OCI-LY1 (cell line): ENCODE results near the gene NUDCD3.

ENCODE experiments used
- H2AFZ ChIP-seq: fragments of 200-600 bp; sonication (generic), shearing (Covaris generic); 2 replicates; pipeline ENCODE4 v1.6.0; 2014; ENCODE audit warnings: antibody characterized with exemption, mild to moderate bottlenecking, low read length
- H3F3A ChIP-seq: fragments of 200-600 bp; sonication (generic), shearing (Covaris generic); 2 replicates; pipeline ENCODE4 v1.6.0; 2014; ENCODE audit warnings: mild to moderate bottlenecking, antibody characterized with exemption, low read length, moderate library complexity; ENCODE audit not compliant: insufficient read depth
- H3K27ac ChIP-seq: fragments of 200-600 bp; sonication (generic); 2 replicates; pipeline ENCODE4 v1.5.1; 2014; ENCODE audit warnings: low read length, mixed run types, mild to moderate bottlenecking, low read depth; ENCODE audit not compliant: poor library complexity, severe bottlenecking
- H3K27me3 ChIP-seq: fragments of 200-600 bp; sonication (generic); 2 replicates; pipeline ENCODE4 v1.6.0; 2014; ENCODE audit warnings: antibody characterized with exemption, mild to moderate bottlenecking, low read length, moderate library complexity; ENCODE audit not compliant: insufficient read depth
- H3K36me3 ChIP-seq: fragments of 200-600 bp; sonication (generic); 2 replicates; pipeline ENCODE4 v1.6.1; 2014; ENCODE audit warnings: mild to moderate bottlenecking, antibody characterized with exemption, low read length, moderate library complexity, mixed read lengths; ENCODE audit not compliant: insufficient read depth
- H3K4me1 ChIP-seq: fragments of 200-600 bp; sonication (generic); 2 replicates; pipeline ENCODE4 v1.5.1; 2014; ENCODE audit warnings: mild to moderate bottlenecking, low read length, moderate library complexity; ENCODE audit not compliant: insufficient read depth, severe bottlenecking
- H3K4me2 ChIP-seq: fragments of 200-600 bp; sonication (generic), shearing (Covaris generic); 2 replicates; pipeline ENCODE4 v1.6.1; 2014; ENCODE audit warnings: low read length
- H3K4me3 ChIP-seq: fragments of 200-600 bp; sonication (generic); 2 replicates; pipeline ENCODE4 v1.5.1; 2014; ENCODE audit warnings: low read length, low read depth, mild to moderate bottlenecking, mixed read lengths; ENCODE audit not compliant: poor library complexity, severe bottlenecking
- H3K79me2 ChIP-seq: fragments of 200-600 bp; shearing (Covaris generic); 2 replicates; pipeline ENCODE4 v1.6.1; 2016; ENCODE audit warnings: mixed run types, low read length, mixed read lengths; ENCODE audit not compliant: insufficient read depth
- H3K9ac ChIP-seq: fragments of 200-600 bp; sonication (generic), shearing (Covaris generic); 2 replicates; pipeline ENCODE4 v1.6.1; 2014; ENCODE audit warnings: mild to moderate bottlenecking, low read length, mixed read lengths
- H3K9me2 ChIP-seq: fragments of 200-600 bp; sonication (generic), shearing (Covaris generic); 2 replicates; pipeline ENCODE4 v1.6.1; 2014; ENCODE audit warnings: low read depth, mild to moderate bottlenecking, low read length, mixed read lengths
- H3K9me3 ChIP-seq: fragments of 200-600 bp; shearing (Covaris generic); 2 replicates; pipeline ENCODE4 v1.6.1; 2014; ENCODE audit warnings: low read length, mixed read lengths
- H4K20me1 ChIP-seq: fragments of 200-600 bp; sonication (generic), shearing (Covaris generic); 2 replicates; pipeline ENCODE4 v1.6.0; 2016; ENCODE audit warnings: mild to moderate bottlenecking, low read length; ENCODE audit not compliant: insufficient read depth
- CTCF ChIP-seq: fragments of 200-600 bp; sonication (generic), shearing (Covaris generic); IDR thresholded peaks from 2 replicates; pipeline ENCODE4 v1.5.1; 2017; ENCODE audit warnings: mild to moderate bottlenecking, antibody characterized with exemption, low read length, moderate library complexity, mixed read lengths
- EZH2 ChIP-seq: fragments of 200-600 bp; sonication (generic), shearing (Covaris generic); IDR thresholded peaks from 2 replicates; pipeline ENCODE4 v1.8.0; 2017; ENCODE audit warnings: borderline replicate concordance, mixed run types, mild to moderate bottlenecking, antibody characterized with exemption, low read length, moderate library complexity, mixed read lengths

NUDCD3 gene

GRCh38 chr7:44505595-44505994 lies 15.1 kb upstream of the NUDCD3 start:
- H3K4me2 ChIP-seq, result no peak overlapping the region
- 0 out of 2 replicates have a peak, but pooled peaks cover 3% of the 10 kb centered on the region for H3K9me3 ChIP-seq
- H3K36me3 ChIP-seq, result no peaks in the 10 kb centered on the region
- H3F3A ChIP-seq, result no peaks in the 10 kb centered on the region
- no peak overlapping the region for H3K9ac ChIP-seq
- H4K20me1 ChIP-seq, result no peaks in the 10 kb centered on the region
- H3K27ac ChIP-seq, result no peak overlapping the region
- H3K27me3 ChIP-seq, result peaks cover 3% of the 10 kb centered on the region; the same call in 1 of the 2 replicates
- H3K9me2 ChIP-seq, result no peaks in the 10 kb centered on the region
- H3K4me1 ChIP-seq, result no peaks in the 10 kb centered on the region
- TF ChIP-seq CTCF, result no peak
- TF ChIP-seq EZH2, result no peak
- no peak overlapping the region for H3K4me3 ChIP-seq
- H3K79me2 ChIP-seq, result no peaks in the 10 kb centered on the region
- no peak overlapping the region for H2AFZ ChIP-seq

GRCh38 chr7:44498230-44498954 lies 7.9 kb upstream of the NUDCD3 start:
- H3K36me3 ChIP-seq, result no peaks in the 10 kb centered on the region
- no peak overlapping the region for H3K4me3 ChIP-seq
- H3K9ac ChIP-seq, result no peak overlapping the region
- TF ChIP-seq CTCF, result no peak
- no peak for TF ChIP-seq EZH2
- no peaks in the 10 kb centered on the region for H3K9me2 ChIP-seq
- no peak overlapping the region for H2AFZ ChIP-seq
- H3K4me2 ChIP-seq, result no peak overlapping the region
- H3K9me3 ChIP-seq, result no peaks in the 10 kb centered on the region
- no peaks in the 10 kb centered on the region for H3F3A ChIP-seq
- H3K27me3 ChIP-seq, result peaks cover 2% of the 10 kb centered on the region; the same call in 1 of the 2 replicates
- no peak overlapping the region for H3K27ac ChIP-seq
- H4K20me1 ChIP-seq, result no peaks in the 10 kb centered on the region
- H3K79me2 ChIP-seq, result no peaks in the 10 kb centered on the region
- H3K4me1 ChIP-seq, result no peaks in the 10 kb centered on the region

- no peak overlapping the region for H3K9ac ChIP-seq
- H3K4me1 ChIP-seq, result no peaks in the 10 kb centered on the region
- H3K9me3 ChIP-seq, result no peaks in the 10 kb centered on the region
- no peak overlapping the region for H3K4me3 ChIP-seq
- H3K79me2 ChIP-seq, result no peaks in the 10 kb centered on the region
- H3F3A ChIP-seq, result no peaks in the 10 kb centered on the region
- no peaks in the 10 kb centered on the region; the same call in 1 of the 2 replicates for H3K27me3 ChIP-seq
- no peak overlapping the region for H2AFZ ChIP-seq
- no peak overlapping the region for H3K4me2 ChIP-seq
- H3K36me3 ChIP-seq, result no peaks in the 10 kb centered on the region
- H3K9me2 ChIP-seq, result no peaks in the 10 kb centered on the region
- TF ChIP-seq EZH2, result no peak
- no peak for TF ChIP-seq CTCF
- no peak overlapping the region for H3K27ac ChIP-seq
- no peaks in the 10 kb centered on the region for H4K20me1 ChIP-seq
Observed at GRCh38 chr7:44497155-44498027, 6.9 kb upstream of the NUDCD3 start.
